ENCODE results near the gene IKZF5. TPM values are rescaled to one million over a fixed set of nuclear protein-coding genes. Genes with fewer than 3 reads are reported as not detected.

The IKZF5 gene
- polyA plus RNA-seq, 1 donor: 16.3 TPM

GRCh38 chr10:122981066-122981464, 27.5 kb downstream of the IKZF5 start:
- DNase-seq (ENCODE audit: low read depth): peak; percentile 11

- peak; percentile 79 for DNase-seq (ENCODE audit: low read depth)
Measured at GRCh38 chr10:122980209-122981065, 28.2 kb downstream of the IKZF5 start, which contains the start of gene PSTK. Gene PSTK (plus strand): TSS chr10:122980401. CDS start chr10:122980480, 79 bp downstream.

- DNase-seq (ENCODE audit: low read depth): no peak
Measured at GRCh38 chr10:122974543-122975064, 34.0 kb downstream of the IKZF5 start.

- no peak for DNase-seq (ENCODE audit: low read depth)
Measured at GRCh38 chr10:122974023-122974422, 34.6 kb downstream of the IKZF5 start.

GRCh38 chr10:122968698-122969097, 39.9 kb downstream of the IKZF5 start:
- DNase-seq (ENCODE audit: low read depth): no peak

GRCh38 chr10:122966879-122967278, 41.7 kb downstream of the IKZF5 start:
- DNase-seq (ENCODE audit: low read depth): no peak

GRCh38 chr10:122962405-122962804, 46.2 kb downstream of the IKZF5 start:
- no peak for DNase-seq (ENCODE audit: low read depth)

- no peak for DNase-seq (ENCODE audit: low read depth)
Measured at GRCh38 chr10:122957474-122957873, 51.1 kb downstream of the IKZF5 start.

GRCh38 chr10:122955892-122956291, 52.7 kb downstream of the IKZF5 start:
- DNase-seq (ENCODE audit: low read depth): no peak

GRCh38 chr10:122954731-122955050, 53.9 kb downstream of the IKZF5 start:
- no peak for DNase-seq (ENCODE audit: low read depth)

- DNase-seq (ENCODE audit: low read depth): peak; percentile 94
Measured at GRCh38 chr10:122953902-122954730, 54.5 kb downstream of the IKZF5 start, which contains the start of gene C10orf88. Gene C10orf88 (minus strand): TSS chr10:122954227. CDS start chr10:122954178, 49 bp downstream.

GRCh38 chr10:122949296-122949695, 59.3 kb downstream of the IKZF5 start:
- DNase-seq (ENCODE audit: low read depth): no peak

Other genes starting within 250 kb of the IKZF5 start
- 0.95 TPM for gene CUZD1, start 162.9 kb downstream of the IKZF5 start, polyA plus RNA-seq (ENCODE audit: insufficient read length)
- gene FAM24B, start 129.2 kb downstream of the IKZF5 start, polyA plus RNA-seq (ENCODE audit: insufficient read length): 2.0 TPM
- not detected for gene FAM24A, start 98.2 kb downstream of the IKZF5 start, polyA plus RNA-seq (ENCODE audit: insufficient read length)
- 12.9 TPM for gene C10orf88, start 54.6 kb downstream of the IKZF5 start, polyA plus RNA-seq (ENCODE audit: insufficient read length)
- 3.9 TPM for gene PSTK, start 28.4 kb downstream of the IKZF5 start, polyA plus RNA-seq (ENCODE audit: insufficient read length)
- 12.7 TPM for gene ACADSB, start 211 bp upstream of the IKZF5 start, polyA plus RNA-seq (ENCODE audit: insufficient read length)
- gene HMX3, start 127.2 kb upstream of the IKZF5 start, polyA plus RNA-seq (ENCODE audit: insufficient read length): not detected
- gene HMX2, start 139.3 kb upstream of the IKZF5 start, polyA plus RNA-seq (ENCODE audit: insufficient read length): not detected
- 55.9 TPM for gene BUB3, start 145.6 kb upstream of the IKZF5 start, polyA plus RNA-seq (ENCODE audit: insufficient read length)

Measured in forelimb muscle (tissue), 1 donor.